Stimulated activated memory B cell treated with anti-CD40 and anti-IgM and Interleukin-4, amounts not matched to agents 10 μg/mL and 1 μg/mL and 100 μg/mL, for 72 hours (primary cell): Measurements from ENCODE around the gene DHRSX.
"Not testable (repeated sequence)": the region's sequence is repeated elsewhere in the genome, so short reads cannot be mapped to it uniquely, and the experiment has no call there.

Experiments used
- ATAC-seq: fragments of 150-1000 bp; cut with Tn5 transposase; 2 replicates; pipeline ENCODE4 v1.10.0; 2021
- H3K27ac Mint-ChIP-seq: one replicate; pipeline ENCODE4 v1.8.0; 2022; ENCODE audit warnings: mild to moderate bottlenecking, mixed read lengths
- H3K27me3 Mint-ChIP-seq: one replicate; pipeline ENCODE4 v1.8.0; 2022; ENCODE audit warnings: mixed read lengths
- H3K36me3 Mint-ChIP-seq: one replicate; pipeline ENCODE4 v1.8.0; 2022; ENCODE audit warnings: mixed read lengths
- H3K4me1 Mint-ChIP-seq: one replicate; pipeline ENCODE4 v1.8.0; 2022; ENCODE audit warnings: mixed read lengths
- H3K4me3 Mint-ChIP-seq: one replicate; pipeline ENCODE4 v1.8.0; 2022; ENCODE audit warnings: mild to moderate bottlenecking, moderate library complexity, mixed read lengths
- H3K9me3 Mint-ChIP-seq: one replicate; pipeline ENCODE4 v1.8.0; 2022; ENCODE audit warnings: mixed read lengths

DHRSX gene

DNA sequence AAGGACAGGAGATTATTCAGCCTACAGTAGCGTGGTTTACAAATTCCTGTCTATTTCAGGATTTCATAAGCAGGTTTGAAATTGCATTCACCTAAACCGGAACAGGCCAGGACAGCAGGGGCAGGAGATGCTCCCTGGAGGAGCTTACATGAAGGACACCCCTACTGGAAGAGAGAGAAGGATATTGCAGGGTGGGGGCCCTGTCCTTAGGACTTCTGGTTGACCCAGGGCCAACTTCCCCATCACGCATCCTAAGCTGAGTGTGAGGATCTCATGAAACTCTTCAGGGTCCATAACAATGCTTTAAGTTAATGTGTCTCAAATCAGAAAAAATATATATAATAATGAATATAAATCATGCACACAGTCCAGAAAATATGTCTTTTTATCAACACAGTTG, 6.4 kb upstream of the DHRSX start:
- Mint-ChIP-seq H3K4me1 (peaks cover 16% of the 10 kb centered on the region), H3K36me3 (no peaks in the 10 kb centered on the region), H3K27ac (no peak overlapping the region), H3K9me3 (no peaks in the 10 kb centered on the region), H3K27me3 (no peaks in the 10 kb centered on the region), H3K4me3 (no peak overlapping the region)
- no peak for ATAC-seq

- not testable (repeated sequence) for H3K27ac Mint-ChIP-seq, H3K36me3 Mint-ChIP-seq, H3K4me3 Mint-ChIP-seq, ATAC-seq, H3K27me3 Mint-ChIP-seq, H3K9me3 Mint-ChIP-seq
- H3K4me1 Mint-ChIP-seq = peaks cover 20% of the 10 kb centered on the region
These were observed 4.6 kb upstream of the DHRSX start for GRCh38 chrX:2505341-2505740.

- no peak overlapping the region for H3K4me3 Mint-ChIP-seq
- H3K27me3 Mint-ChIP-seq = no peaks in the 10 kb centered on the region
- no peaks in the 10 kb centered on the region for H3K9me3 Mint-ChIP-seq
- H3K27ac Mint-ChIP-seq = no peak overlapping the region
- ATAC-seq = no peak
- peaks cover 20% of the 10 kb centered on the region for H3K4me1 Mint-ChIP-seq
- H3K36me3 Mint-ChIP-seq = no peaks in the 10 kb centered on the region
These were observed 4.0 kb upstream of the DHRSX start for GRCh38 chrX:2504706-2505332.

DNA sequence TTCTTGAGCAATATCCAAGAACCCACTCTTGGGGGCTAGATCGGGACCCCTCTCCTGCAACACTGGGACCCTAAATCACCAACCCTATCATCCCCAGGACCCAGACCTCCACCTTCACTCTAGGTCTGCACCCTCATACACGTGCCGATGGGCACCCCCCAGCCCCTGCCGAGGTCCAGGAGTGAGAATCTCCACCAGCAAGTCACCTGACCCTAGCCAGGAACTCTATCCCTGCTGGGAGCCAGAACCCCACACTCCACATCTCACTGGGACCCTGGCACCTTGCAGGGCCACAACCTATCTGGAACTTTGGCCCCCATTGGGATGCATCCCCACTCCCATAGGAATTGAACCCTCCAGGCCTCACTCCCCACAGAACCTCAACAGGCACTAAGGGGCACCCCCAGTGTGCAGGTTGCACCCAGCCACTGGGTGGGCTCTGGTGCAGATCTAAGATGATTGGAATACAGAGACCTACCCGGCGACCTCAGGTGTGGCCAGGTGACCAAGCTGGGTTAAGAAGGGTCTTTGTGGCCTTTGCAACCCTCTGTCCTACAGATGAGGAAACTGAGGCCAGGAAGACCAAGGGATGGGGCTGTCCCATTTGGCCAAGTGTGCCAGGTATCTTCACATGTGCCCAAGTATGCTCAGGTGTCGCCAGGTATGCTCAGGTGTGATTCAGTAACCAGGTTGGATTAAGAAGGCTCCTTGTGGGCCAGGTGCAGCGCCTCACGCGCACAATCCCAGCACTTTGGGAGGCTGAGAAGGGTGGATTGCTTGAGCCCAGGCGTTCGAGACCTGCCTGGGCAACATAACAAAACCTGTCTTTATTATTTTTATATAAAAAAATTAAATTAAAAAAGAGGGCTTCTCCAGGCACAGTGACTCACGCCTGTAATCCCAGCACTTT, 3.1 kb upstream of the DHRSX start:
- Mint-ChIP-seq H3K4me3 (no peak overlapping the region), H3K27me3 (no peaks in the 10 kb centered on the region), H3K9me3 (no peaks in the 10 kb centered on the region), H3K4me1 (peaks cover 27% of the 10 kb centered on the region), H3K36me3 (no peaks in the 10 kb centered on the region), H3K27ac (no peak overlapping the region)
- ATAC-seq = no peak

DNA sequence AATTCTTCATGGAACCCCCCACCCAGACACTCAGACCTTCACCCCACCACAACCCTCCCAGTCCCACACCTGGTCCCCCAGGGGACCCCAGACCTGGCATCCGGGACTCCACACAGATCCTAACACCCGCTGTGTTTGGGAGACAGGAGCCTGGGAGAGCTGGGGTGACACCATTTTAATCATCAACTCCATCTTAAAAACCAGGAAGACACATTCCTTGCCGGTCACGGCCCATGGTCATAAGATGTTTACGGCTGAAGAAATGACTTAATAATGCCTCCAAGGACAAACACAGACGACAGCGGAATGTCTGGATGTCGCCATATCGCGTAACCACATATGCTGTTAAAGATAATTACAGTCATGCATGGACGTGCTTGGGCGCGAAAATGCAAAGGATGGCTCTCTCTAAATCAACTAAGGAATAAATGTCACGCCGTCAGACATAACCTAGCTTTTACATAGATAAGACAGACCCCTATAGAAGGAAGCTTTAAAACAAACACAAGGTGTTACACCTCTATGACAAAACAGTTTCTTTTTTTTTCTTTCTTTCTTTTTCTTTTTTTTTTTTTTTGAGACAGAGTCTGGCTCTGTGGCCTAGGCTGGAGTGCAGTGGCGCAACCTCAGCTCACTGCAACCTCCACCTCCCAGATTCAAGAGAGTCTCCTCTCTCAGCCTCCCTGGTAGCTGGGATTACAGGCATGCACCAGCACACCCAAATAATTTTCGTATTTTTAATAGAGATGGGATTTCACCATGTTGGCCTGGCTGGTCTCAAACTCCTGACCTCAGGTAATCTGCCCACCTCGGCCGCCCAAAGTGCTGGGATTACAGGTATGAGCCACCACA, 2.1 kb upstream of the DHRSX start:
- ATAC-seq = no peak
- no peaks in the 10 kb centered on the region for H3K36me3 Mint-ChIP-seq
- H3K27me3 Mint-ChIP-seq = no peaks in the 10 kb centered on the region
- no peaks in the 10 kb centered on the region for H3K9me3 Mint-ChIP-seq
- H3K27ac Mint-ChIP-seq = peak overlapping the region; percentile 92
- H3K4me3 Mint-ChIP-seq = no peak overlapping the region
- peaks cover 31% of the 10 kb centered on the region for H3K4me1 Mint-ChIP-seq

DNA sequence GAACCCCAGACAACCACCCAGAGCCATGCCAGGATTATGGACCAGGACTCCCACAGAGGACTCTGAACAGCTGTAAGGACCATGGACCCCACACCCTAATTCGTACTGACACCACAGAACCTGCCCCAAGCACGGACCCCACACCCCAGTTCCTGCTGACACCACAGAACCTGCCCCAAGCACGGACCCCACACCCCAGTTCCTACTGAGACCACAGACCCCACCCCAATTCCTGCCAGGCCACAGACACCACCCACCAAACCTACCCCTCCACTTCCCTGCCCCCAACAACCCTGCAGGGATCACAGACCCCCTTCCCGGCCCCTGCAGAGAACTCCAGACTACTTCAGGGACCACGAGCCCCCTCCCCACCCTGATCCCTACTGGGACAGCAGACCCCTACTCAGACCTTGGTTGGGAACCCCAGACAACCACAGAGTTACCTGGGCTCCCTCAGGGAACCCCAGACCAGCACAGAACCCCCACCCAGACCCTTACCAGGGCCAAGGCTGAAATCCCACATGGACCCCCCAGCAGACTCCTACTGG, 1.4 kb upstream of the DHRSX start:
- peak overlapping the region; percentile 74 for H3K4me3 Mint-ChIP-seq
- H3K27me3 Mint-ChIP-seq = no peaks in the 10 kb centered on the region
- no peak for ATAC-seq
- H3K9me3 Mint-ChIP-seq = no peaks in the 10 kb centered on the region
- peak overlapping the region; percentile 92 for H3K27ac Mint-ChIP-seq
- H3K4me1 Mint-ChIP-seq = peaks cover 36% of the 10 kb centered on the region
- no peaks in the 10 kb centered on the region for H3K36me3 Mint-ChIP-seq

GRCh38 chrX:2501559-2502102, 855 bp upstream of the DHRSX start:
- Mint-ChIP-seq H3K27ac (peak overlapping the region; percentile 92), H3K4me3 (peak overlapping the region; percentile 74), H3K36me3 (no peaks in the 10 kb centered on the region), H3K4me1 (peaks cover 36% of the 10 kb centered on the region), H3K9me3 (no peaks in the 10 kb centered on the region), H3K27me3 (no peaks in the 10 kb centered on the region)
- peak; percentile 17 for ATAC-seq

DNA sequence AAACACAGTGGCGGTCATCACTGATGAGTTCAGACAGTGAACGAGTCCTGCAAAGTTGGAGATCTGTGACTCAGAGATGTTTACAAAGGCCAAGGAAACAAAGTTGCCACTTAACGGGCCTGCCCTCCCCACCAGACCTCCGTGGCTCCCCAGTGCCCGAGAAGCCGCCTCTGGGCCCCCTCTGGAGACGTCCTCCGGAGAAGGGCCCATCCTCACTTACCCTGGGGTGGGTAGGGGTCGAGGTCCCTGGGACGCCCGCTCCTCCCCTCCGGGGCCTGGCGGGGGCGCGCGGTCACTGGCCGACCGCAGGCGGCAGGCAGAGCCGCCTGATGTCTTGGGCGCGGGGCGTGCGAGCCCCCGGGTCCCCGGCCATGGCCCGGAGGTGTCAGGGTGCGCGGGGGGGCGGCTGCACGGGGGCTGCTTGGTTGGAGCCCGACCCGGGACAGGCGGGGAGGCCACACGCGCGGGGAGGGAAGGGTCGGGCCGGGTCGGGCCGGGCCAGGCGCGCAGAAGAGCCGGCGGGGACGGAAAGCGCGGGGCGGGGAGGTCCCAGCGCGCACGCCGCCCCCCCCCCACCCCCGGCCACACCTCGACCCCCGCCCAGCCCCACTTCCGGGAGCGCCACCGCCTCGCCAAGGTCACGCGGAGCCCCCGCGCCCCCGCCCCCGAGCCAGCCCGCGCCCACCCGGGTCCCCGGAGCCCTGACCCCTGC, 529 bp downstream of the DHRSX start:
- no peaks in the 10 kb centered on the region for H3K9me3 Mint-ChIP-seq
- ATAC-seq = peak; percentile 67
- no peaks in the 10 kb centered on the region for H3K36me3 Mint-ChIP-seq
- peaks cover 41% of the 10 kb centered on the region for H3K4me1 Mint-ChIP-seq
- no peaks in the 10 kb centered on the region for H3K27me3 Mint-ChIP-seq
- H3K4me3 Mint-ChIP-seq = peak overlapping the region; percentile 80
- H3K27ac Mint-ChIP-seq = peak overlapping the region; percentile 78

DNA sequence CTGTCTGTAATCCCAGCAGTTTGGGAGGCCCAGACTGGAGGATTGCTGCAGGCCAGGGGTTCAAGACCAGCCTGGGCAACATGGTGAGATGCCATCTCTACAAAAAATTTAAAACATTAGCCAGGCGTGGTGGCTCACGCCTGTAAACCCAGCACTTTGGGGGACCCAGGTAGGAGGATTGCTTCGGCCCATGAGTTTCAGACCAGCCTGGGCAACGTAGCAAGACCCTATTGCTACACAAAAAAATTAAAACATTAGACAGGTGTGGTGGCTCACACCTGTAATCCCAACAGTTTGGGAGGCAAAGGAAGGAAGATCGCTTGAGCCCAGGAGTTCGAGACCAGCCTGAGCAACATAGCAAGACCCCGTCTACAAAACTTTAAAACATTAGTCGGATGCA, 1.3 kb downstream of the DHRSX start:
- peak overlapping the region; percentile 78 for H3K27ac Mint-ChIP-seq
- H3K36me3 Mint-ChIP-seq = no peaks in the 10 kb centered on the region
- H3K9me3 Mint-ChIP-seq = no peaks in the 10 kb centered on the region

GRCh38 chrX:2498781-2499302, 1.9 kb downstream of the DHRSX start:
- Mint-ChIP-seq H3K27ac (peak overlapping the region; percentile 78), H3K9me3 (no peaks in the 10 kb centered on the region)

More for the DNA sequence above, 1.3 kb downstream of the DHRSX start:
- peak overlapping the region; percentile 80 for H3K4me3 Mint-ChIP-seq
- no peaks in the 10 kb centered on the region for H3K27me3 Mint-ChIP-seq
- no peak for ATAC-seq
- H3K4me1 Mint-ChIP-seq = peaks cover 41% of the 10 kb centered on the region

DNA sequence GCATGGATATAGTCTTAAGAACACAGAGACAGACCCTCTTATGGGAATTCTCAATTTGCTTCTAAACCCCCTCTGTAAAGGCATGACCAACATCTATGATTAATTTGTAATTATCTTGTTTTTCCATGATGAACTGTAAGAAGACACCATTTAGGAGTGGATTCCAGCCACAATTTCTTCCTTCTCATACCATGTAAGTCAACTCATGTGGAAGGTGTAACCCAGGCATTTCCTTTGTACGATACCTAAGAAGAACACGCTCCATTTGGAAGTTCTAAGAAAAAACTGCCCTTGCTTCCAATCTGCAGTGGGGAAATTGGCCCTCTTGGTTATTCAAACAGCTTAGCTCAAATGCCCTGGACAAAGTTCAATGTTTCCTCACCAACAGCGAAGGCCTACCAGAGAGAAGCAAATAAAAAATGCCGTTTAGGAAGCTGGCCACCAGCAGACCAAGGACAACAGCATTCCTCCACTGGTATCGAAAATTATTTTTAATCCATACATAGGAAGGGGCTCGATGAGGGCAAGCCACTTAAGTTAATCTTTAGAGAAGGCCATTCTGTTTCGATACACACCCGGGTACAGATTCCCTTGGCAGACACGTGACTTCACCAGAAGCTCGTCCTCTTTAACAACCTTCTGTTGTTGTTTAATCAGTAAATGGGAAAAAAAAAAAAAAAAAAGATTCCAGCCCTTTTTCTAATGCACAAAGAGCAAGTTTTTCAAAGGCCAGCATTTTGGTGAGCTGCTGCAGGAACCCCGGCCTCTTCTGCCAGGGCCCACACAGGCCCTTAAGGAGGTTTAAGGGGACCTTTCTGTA, 2.6 kb downstream of the DHRSX start:
- Mint-ChIP-seq H3K4me1 (peaks cover 41% of the 10 kb centered on the region), H3K4me3 (no peak overlapping the region), H3K27ac (peak overlapping the region; percentile 78)

More at GRCh38 chrX:2498781-2499302, 1.9 kb downstream of the DHRSX start:
- no peak for ATAC-seq
- H3K4me3 Mint-ChIP-seq = peak overlapping the region; percentile 80
- no peaks in the 10 kb centered on the region for H3K36me3 Mint-ChIP-seq
- H3K27me3 Mint-ChIP-seq = no peaks in the 10 kb centered on the region
- peaks cover 41% of the 10 kb centered on the region for H3K4me1 Mint-ChIP-seq

GRCh38 chrX:2495595-2495994, 5.2 kb downstream of the DHRSX start:
- Mint-ChIP-seq H3K4me3 (no peak overlapping the region), H3K36me3 (peaks cover 7% of the 10 kb centered on the region), H3K27me3 (no peaks in the 10 kb centered on the region), H3K27ac (no peak overlapping the region), H3K9me3 (no peaks in the 10 kb centered on the region), H3K4me1 (peaks cover 47% of the 10 kb centered on the region)
- ATAC-seq = no peak

More for the DNA sequence above, 2.6 kb downstream of the DHRSX start:
- H3K36me3 Mint-ChIP-seq = no peaks in the 10 kb centered on the region
- no peak for ATAC-seq
- H3K9me3 Mint-ChIP-seq = no peaks in the 10 kb centered on the region
- H3K27me3 Mint-ChIP-seq = no peaks in the 10 kb centered on the region

DNA sequence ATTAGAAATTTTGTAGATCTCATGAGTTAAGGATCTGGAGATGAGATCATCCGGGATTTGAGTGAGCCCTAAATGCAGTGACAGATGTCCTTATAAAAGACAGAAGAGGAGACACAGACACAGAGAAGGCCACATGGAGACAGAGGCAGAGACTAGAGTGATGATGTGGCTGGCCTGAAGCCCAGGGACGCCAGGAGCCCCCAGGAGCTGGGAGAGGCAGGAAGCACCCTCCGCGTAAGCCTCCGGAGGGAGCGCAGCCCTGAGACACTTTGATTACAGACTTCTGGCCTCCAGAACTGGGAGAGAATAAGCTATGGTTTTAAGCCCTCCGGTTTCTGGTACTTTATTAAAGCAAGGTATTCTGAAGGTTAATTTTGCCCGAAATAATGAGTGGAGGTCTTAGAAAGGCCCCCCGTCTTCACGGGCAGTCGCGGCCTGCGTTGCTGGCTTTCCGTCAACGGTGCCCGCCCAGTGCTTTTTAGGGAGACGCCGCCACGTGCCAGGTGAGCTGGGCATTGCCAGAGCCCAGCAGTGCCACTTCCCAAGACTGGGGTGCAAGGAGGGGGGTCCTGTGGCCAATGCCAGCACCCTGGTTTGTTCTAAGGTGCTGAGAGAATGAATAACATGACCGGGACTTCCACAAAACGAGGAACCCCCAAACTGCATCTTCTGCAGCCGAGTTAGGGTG, 8.1 kb downstream of the DHRSX start:
- H3K36me3 Mint-ChIP-seq = peaks cover 34% of the 10 kb centered on the region
- peaks cover 25% of the 10 kb centered on the region for H3K4me1 Mint-ChIP-seq
- no peak for ATAC-seq
- no peaks in the 10 kb centered on the region for H3K9me3 Mint-ChIP-seq
- H3K27me3 Mint-ChIP-seq = no peaks in the 10 kb centered on the region
- H3K27ac Mint-ChIP-seq = peak overlapping the region; percentile 40
- no peak overlapping the region for H3K4me3 Mint-ChIP-seq
